Heart left ventricle (tissue), 13 donors: ENCODE data around the gene CNTN4.

ENCODE experiments used
- CTCF ChIP-seq, 12 donors: fragments of 200-600 bp; sonication (generic) in 4 of 12; IDR thresholded peaks; one replicate each; pipeline versions ENCODE4 v1.5.0 to v1.8.0; 2018 to 2022; ENCODE audit warnings: antibody characterized with exemption in 12 of 12, mild to moderate bottlenecking in 5 of 12
- POLR2A ChIP-seq, 2 donors: fragments of 450-650 bp; IDR thresholded peaks; one replicate each; pipeline ENCODE4 v1.6.1; 2017; ENCODE audit warnings: antibody characterized with exemption in 2 of 2, mild to moderate bottlenecking in 2 of 2, moderate library complexity in 2 of 2
- donor health status: ischemic (EF 13 %, LVEDD 7.1; RV severe dilation, severe dysfunction).
- donor health status: DM: no; HTN: yes; CAD: no.
- donor health status: DM: no; HTN: no; CAD: no.
- donor health status: ischemic (EF 25% LVEDD 6.9; RV normal size, moderate dysfunction).
- donor health status: ischemic (EF 25% LVEDD 5.7; RV mildly dilated, moderate dysfunction).
- donor health status: ischemic (EF 35%, LVEDD 5.7; RV mildly dilated, moderate dysfunction).
- donor health status: nonischemic (EF 11% LVEDD 7.7; RV severe dilation, severe dysfunction).
- donor health status: DM: yes; HTN: yes; CAD: no.
- donor health status: PGD.
- donor health status: ischemic (EF 29% LVEDD 5.4; RV normal size, mild dysfunction).
- donor health status: nonischemic (EF 23%, LVEDD 6.1; RV moderate dilation, normal function).

GRCh38 chr3:2967871-2968270 is 869.2 kb downstream of the CNTN4 start:
- TF ChIP-seq POLR2A (IDR thresholded peaks at IDR 0.05) (no peak), CTCF (IDR thresholded peaks at IDR 0.05) (no peak)
